Activated CD8-positive, alpha-beta T cell treated with anti-CD3 and anti-CD28 coated beads for 36 hours (primary cell): ENCODE results near the gene SMG6. TPM values are rescaled to one million over a fixed set of nuclear protein-coding genes. Genes with fewer than 3 reads are reported as not detected.
A peak's percentile ranks its signal among the peaks of the same experiment; 100 is the strongest.

Source experiments
- ATAC-seq: fragments of 200-7000 bp; cut with Tn5 transposase; one replicate; pipeline ENCODE4 v1.10.0; 2021; ENCODE audit warnings: mild to moderate bottlenecking, moderate library complexity
- CTCF ChIA-PET: fragments of 350-600 bp; sonication (Branson Sonifier 250); formaldehyde crosslinking; loops from one replicate; lab custom pipeline; 2021; ENCODE audit warnings: antibody characterized with exemption; lab: Charles Lee
- POLR2A ChIA-PET: fragments of 350-600 bp; sonication (Branson Sonifier 250); formaldehyde crosslinking; loops from one replicate; lab custom pipeline; 2021; ENCODE audit warnings: antibody characterized with exemption; lab: Charles Lee
- DNase-seq: peaks from one replicate; pipeline ENCODE4 v3.0.0-alpha.2; 2020
- H3K27ac Mint-ChIP-seq: one replicate; pipeline ENCODE4 v1.8.0; 2021; ENCODE audit warnings: mild to moderate bottlenecking, mixed read lengths
- H3K27me3 Mint-ChIP-seq: one replicate; pipeline ENCODE4 v1.8.0; 2021; ENCODE audit warnings: mixed read lengths
- H3K36me3 Mint-ChIP-seq: one replicate; pipeline ENCODE4 v1.8.0; 2021; ENCODE audit warnings: low read depth, mixed read lengths
- H3K4me1 Mint-ChIP-seq: one replicate; pipeline ENCODE4 v1.8.0; 2021; ENCODE audit warnings: low read depth, mixed read lengths
- H3K4me3 Mint-ChIP-seq: one replicate; pipeline ENCODE4 v1.8.0; 2021; ENCODE audit warnings: mild to moderate bottlenecking, moderate library complexity, mixed read lengths
- H3K9me3 Mint-ChIP-seq: one replicate; pipeline ENCODE4 v1.8.0; 2021; ENCODE audit warnings: mixed read lengths
- intact Hi-C: fragments of 100-400 bp; cut with micrococcal nuclease; formaldehyde crosslinking; loops from one replicate; pipeline ENCODE4 v1.10.0; 2022
- total RNA-seq, 2 experiments: library from RNA; stranded (reverse); gene quantifications; one replicate each; pipeline ENCODE4 v1.2.3, GENCODE V29; 2021
- TF ChIP-seq, protein P1 (sequence below): fragments of 200-600 bp; IDR thresholded peaks from one replicate; pipeline ENCODE4 v1.8.0; 2022; ENCODE audit warnings: antibody characterized with exemption, mild to moderate bottlenecking

SMG6 gene
- total RNA-seq, 2 experiments from 2014 or later: 39.6 to 40.4 TPM

DNA sequence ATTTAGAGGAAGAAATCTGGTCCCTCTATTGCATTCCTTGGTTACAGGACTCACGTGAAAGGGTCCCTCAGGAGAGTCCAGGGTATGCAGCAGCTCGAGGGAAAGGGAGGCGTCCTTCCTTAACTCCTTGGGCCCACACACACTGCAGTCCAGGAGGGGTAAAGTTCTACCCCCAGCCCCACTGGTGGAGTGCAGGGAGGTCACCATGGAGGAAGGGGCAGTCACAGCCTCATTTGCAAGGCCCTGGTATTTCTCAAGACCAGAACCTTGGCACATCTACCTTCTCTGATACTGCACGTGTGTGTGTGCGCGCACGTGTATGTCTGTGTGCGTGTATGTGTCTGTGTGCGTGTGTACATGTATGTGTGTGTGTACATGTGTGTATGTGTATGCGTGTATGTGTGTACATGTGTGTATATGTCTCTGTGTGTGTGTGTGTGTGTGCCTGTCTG is 237.6 kb downstream of the SMG6 start:
- Mint-ChIP-seq H3K27ac (no peak overlapping the region), H3K9me3 (no peaks in the 10 kb centered on the region), H3K4me3 (no peak overlapping the region), H3K27me3 (no peaks in the 10 kb centered on the region), H3K4me1 (peaks cover 39% of the 10 kb centered on the region), H3K36me3 (peaks cover 74% of the 10 kb centered on the region)
- no peak for DNase-seq
- intact Hi-C loops: no loop called here
- TF ChIP-seq, protein P1, sequence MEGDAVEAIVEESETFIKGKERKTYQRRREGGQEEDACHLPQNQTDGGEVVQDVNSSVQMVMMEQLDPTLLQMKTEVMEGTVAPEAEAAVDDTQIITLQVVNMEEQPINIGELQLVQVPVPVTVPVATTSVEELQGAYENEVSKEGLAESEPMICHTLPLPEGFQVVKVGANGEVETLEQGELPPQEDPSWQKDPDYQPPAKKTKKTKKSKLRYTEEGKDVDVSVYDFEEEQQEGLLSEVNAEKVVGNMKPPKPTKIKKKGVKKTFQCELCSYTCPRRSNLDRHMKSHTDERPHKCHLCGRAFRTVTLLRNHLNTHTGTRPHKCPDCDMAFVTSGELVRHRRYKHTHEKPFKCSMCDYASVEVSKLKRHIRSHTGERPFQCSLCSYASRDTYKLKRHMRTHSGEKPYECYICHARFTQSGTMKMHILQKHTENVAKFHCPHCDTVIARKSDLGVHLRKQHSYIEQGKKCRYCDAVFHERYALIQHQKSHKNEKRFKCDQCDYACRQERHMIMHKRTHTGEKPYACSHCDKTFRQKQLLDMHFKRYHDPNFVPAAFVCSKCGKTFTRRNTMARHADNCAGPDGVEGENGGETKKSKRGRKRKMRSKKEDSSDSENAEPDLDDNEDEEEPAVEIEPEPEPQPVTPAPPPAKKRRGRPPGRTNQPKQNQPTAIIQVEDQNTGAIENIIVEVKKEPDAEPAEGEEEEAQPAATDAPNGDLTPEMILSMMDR: no peak
- ChIA-PET POLR2A (interaction anchor here (1.0 to 1.4 kb wide), 4 partner anchors 9 to 200 kb away, joined by 3 to 4 read pairs (median 4); no protein-coding TSS in a partner anchor), CTCF (interaction anchor here (0.8 to 10.3 kb wide), 10 partner anchors 9 to 180 kb away, joined by 3 to 121 read pairs (median 4); partner anchors contain the start of gene HIC1)
- ATAC-seq: no peak

DNA sequence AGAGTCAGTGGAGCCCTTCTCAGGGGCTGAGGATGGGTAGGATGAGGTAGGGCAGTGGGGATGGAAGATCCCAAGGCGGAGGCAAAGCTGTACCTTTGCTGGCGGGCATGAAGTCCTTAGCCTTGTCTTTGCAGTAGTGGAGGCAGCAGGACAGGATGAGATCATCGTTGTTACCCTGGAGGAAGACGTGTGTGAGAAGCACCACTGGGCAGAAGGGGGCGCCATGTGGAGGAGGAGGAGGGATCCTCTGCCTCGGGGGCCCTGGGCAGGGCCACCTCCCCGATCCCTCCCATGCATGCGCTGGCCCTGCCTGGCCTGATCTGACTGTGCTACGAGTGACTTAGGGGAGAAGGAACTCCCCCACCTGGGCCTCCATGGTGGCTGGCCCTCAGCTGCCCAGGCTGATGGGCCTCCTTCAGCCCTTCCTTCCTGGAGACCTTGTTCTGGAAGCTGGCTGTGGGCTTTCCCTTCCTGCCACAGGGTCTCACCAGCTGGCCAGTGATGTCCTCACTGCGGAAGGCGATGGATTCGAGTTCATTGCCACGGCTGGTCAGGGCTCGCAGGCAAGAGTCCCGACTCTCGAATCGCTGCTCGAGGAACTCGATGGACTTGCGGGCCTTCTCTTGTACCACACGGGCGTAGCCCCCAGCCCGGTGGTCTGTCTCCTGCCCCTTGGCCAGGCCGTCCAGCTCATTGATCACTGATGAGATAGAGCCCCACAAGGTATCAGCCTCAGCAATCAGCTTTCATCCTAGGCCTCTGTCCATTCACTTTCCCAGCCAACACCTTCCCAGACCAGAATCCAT is 238.4 kb downstream of the SMG6 start:
- ATAC-seq: peak; percentile 77
- Mint-ChIP-seq H3K4me3 (no peak overlapping the region), H3K9me3 (no peaks in the 10 kb centered on the region), H3K27me3 (no peaks in the 10 kb centered on the region), H3K36me3 (peaks cover 75% of the 10 kb centered on the region), H3K27ac (peak overlapping the region; percentile 41), H3K4me1 (peaks cover 38% of the 10 kb centered on the region)
- intact Hi-C loops: no loop called here
- TF ChIP-seq, protein P1: peak; percentile 71
- ChIA-PET CTCF (interaction anchor here (0.8 to 10.3 kb wide), 9 partner anchors 9 to 180 kb away, joined by 3 to 121 read pairs (median 3); partner anchors contain the start of gene HIC1), POLR2A (interaction anchor here (0.6 to 1.4 kb wide), 6 partner anchors 8 to 201 kb away, joined by 3 to 4 read pairs (median 4); no protein-coding TSS in a partner anchor)
- DNase-seq: peak; percentile 89

DNA sequence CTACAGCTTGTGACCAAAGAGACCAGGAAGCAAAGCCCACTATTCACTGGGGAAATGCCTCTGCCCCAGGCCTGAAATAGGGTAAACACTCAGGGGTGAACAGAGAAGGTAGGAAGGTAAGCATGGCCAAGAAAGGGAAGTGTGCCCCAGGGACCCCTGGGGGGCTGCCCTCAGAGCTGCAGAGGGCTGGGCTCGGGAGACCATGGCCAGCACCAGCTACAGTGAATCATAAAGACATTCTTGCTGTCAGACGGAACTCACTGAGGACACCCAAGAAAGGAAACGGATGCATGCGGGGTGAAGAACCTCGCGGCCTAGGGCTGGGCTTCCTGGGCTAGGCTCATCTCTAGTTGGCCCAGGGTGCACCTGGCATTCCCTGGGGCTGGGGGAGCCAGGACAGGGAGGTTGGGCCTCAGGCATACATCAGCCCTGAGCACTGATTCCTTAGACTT is 239.0 kb downstream of the SMG6 start:
- no peaks in the 10 kb centered on the region for H3K27me3 Mint-ChIP-seq
- no peaks in the 10 kb centered on the region for H3K9me3 Mint-ChIP-seq
- intact Hi-C loops: no loop called here
- POLR2A ChIA-PET: interaction anchor here (0.6 to 1.4 kb wide), 3 partner anchors 8 to 34 kb away, joined by 3 to 4 read pairs (median 4); no protein-coding TSS in a partner anchor
- CTCF ChIA-PET: interaction anchor here (1.1 to 10.3 kb wide), 6 partner anchors 8 to 181 kb away, joined by 3 to 121 read pairs (median 6); partner anchors contain the start of gene HIC1
- DNase-seq (no peak), ATAC-seq (no peak)
- TF ChIP-seq, protein P1: no peak
- peaks cover 35% of the 10 kb centered on the region for H3K4me1 Mint-ChIP-seq
- no peak overlapping the region for H3K4me3 Mint-ChIP-seq
- peak overlapping the region; percentile 41 for H3K27ac Mint-ChIP-seq
- H3K36me3 Mint-ChIP-seq: peaks cover 74% of the 10 kb centered on the region

DNA sequence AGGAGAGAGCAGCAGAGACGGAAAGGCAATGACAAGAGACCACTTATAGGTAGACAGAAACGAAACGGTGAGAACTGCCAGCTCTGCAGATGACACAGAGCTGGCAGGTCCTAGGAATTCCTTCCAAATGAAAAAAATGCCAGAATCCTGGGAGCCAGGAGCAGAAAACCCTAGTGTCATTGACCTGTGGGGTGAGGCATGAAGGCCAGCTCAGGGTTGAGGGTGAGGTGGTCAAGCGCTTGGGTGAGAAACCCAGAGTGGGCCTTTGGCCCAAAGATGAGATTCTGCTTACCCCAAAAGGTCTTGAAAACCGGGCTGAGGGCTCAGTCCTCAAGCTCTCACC is 239.5 kb downstream of the SMG6 start:
- H3K9me3 Mint-ChIP-seq: no peaks in the 10 kb centered on the region
- H3K27me3 Mint-ChIP-seq: no peaks in the 10 kb centered on the region
- no peak overlapping the region for H3K27ac Mint-ChIP-seq
- H3K4me1 Mint-ChIP-seq: peaks cover 33% of the 10 kb centered on the region
- CTCF ChIA-PET: interaction anchor here (1.1 to 10.3 kb wide), 4 partner anchors 7 to 181 kb away, joined by 3 to 121 read pairs (median 19); partner anchors contain the start of gene HIC1
- H3K4me3 Mint-ChIP-seq: no peak overlapping the region
- POLR2A ChIA-PET: interaction anchor here (1.1 to 2.0 kb wide), 2 partner anchors 8 to 34 kb away, joined by 3 to 5 read pairs; no protein-coding TSS in a partner anchor
- intact Hi-C loops: no loop called here
- ATAC-seq (no peak), DNase-seq (no peak)
- peaks cover 74% of the 10 kb centered on the region for H3K36me3 Mint-ChIP-seq
- TF ChIP-seq, protein P1: no peak
